GM12878 (cell line): Measurements from ENCODE around the gene CPEB1. TPM values are rescaled to one million over a fixed set of nuclear protein-coding genes. Genes with fewer than 3 reads are reported as not detected.

Source experiments
- ATAC-seq: fragments of 200-7000 bp; cut with Tn5 transposase; 3 replicates; pipeline ENCODE4 v1.9.1; 2020; ENCODE audit warnings: mild to moderate bottlenecking, moderate library complexity
- BruUV-seq: library from RNA; stranded (reverse); fragments of 400-500 nt; replicated peaks from 2 replicates; lab custom pipeline; 2021; lab: Mats Ljungman, UMichigan
- CTCF ChIA-PET: fragments of 300-600 bp; sonication (Branson Sonifier 250); formaldehyde crosslinking; extraction: SDS; loops from one replicate; lab custom pipeline; 2021; ENCODE audit warnings: inconsistent platforms; lab: Yijun Ruan, JAX
- POLR2A ChIA-PET: fragments of 350-600 bp; formaldehyde crosslinking; extraction: SDS; loops from one replicate; lab custom pipeline; 2021; ENCODE audit warnings: inconsistent platforms; lab: Charles Lee
- RAD21 ChIA-PET: fragments of 300-600 bp; sonication (Branson Sonifier 250); formaldehyde crosslinking; loops from one replicate; lab custom pipeline; 2023; ENCODE audit warnings: antibody characterized with exemption; ENCODE audit not compliant: unreplicated experiment; lab: Charles Lee
- SMC1A ChIA-PET: fragments of 300-600 bp; sonication (Branson Sonifier 250); formaldehyde crosslinking; loops from one replicate; lab custom pipeline; 2023; ENCODE audit not compliant: unreplicated experiment, uncharacterized antibody; lab: Charles Lee
- DNase-seq: peaks from one replicate; pipeline ENCODE4 v3.0.0-alpha.2; 2011; ENCODE audit warnings: low read depth, low spot score
- FAIRE-seq: peaks from 3 replicates; lab custom pipeline; 2011; peaks lifted over from hg19 to GRCh38; lab: Jason Lieb, UNC
- H2AFZ ChIP-seq: 2 replicates; pipeline ENCODE4 v1.6.0; 2011; ENCODE audit warnings: low read depth, low read length, control low read depth; ENCODE audit not compliant: control insufficient read depth
- H3K27ac ChIP-seq: 2 replicates; pipeline ENCODE4 v1.5.1; 2011; ENCODE audit warnings: control low read depth; ENCODE audit not compliant: control insufficient read depth, insufficient read depth
- H3K27me3 ChIP-seq, 2 experiments: replicated peaks in 1 of 2; 2 replicates each; pipeline versions ENCODE4 v1.6.0 to v1.6.1; 2011; ENCODE audit warnings: low read length in 1 of 2; ENCODE audit not compliant: control insufficient read depth in 2 of 2, insufficient read depth in 2 of 2
- H3K36me3 ChIP-seq, 2 experiments: 2 replicates each; pipeline ENCODE4 v1.5.1; 2011; ENCODE audit warnings: low read length in 1 of 2; ENCODE audit not compliant: control insufficient read depth in 2 of 2, insufficient read depth in 2 of 2
- H3K4me1 ChIP-seq: 2 replicates; pipeline ENCODE4 v1.6.1; 2011; ENCODE audit warnings: mild to moderate bottlenecking, low read length, moderate library complexity, mixed read lengths; ENCODE audit not compliant: control insufficient read depth, insufficient read depth
- H3K4me2 ChIP-seq: 2 replicates; pipeline ENCODE4 v1.6.0; 2011; ENCODE audit warnings: control low read depth; ENCODE audit not compliant: control insufficient read depth, insufficient read depth
- H3K4me3 ChIP-seq: fragments of 200-600 bp; sonication (generic); 2 replicates; pipeline ENCODE4 v1.5.1; 2016
- H3K79me2 ChIP-seq: 2 replicates; pipeline ENCODE4 v1.6.0; 2011; ENCODE audit warnings: low read length; ENCODE audit not compliant: control insufficient read depth, insufficient read depth
- H3K9ac ChIP-seq: 2 replicates; pipeline ENCODE4 v1.8.0; 2011; ENCODE audit warnings: low read length, control low read depth, mixed read lengths; ENCODE audit not compliant: control insufficient read depth, insufficient read depth
- H3K9me3 ChIP-seq: replicated peaks from 3 replicates; pipeline ENCODE4 v1.5.1; 2011; ENCODE audit warnings: mild to moderate bottlenecking, low read length; ENCODE audit not compliant: control insufficient read depth, insufficient read depth
- H4K20me1 ChIP-seq: 2 replicates; pipeline ENCODE4 v1.6.0; 2011; ENCODE audit not compliant: control insufficient read depth, insufficient read depth
- BRCA1 ChIP-seq: IDR thresholded peaks from 2 replicates; pipeline ENCODE4 v1.6.1; 2011; ENCODE audit warnings: low read depth, low read length, improper control_type of control experiment
- CHD4 ChIP-seq: fragments of 200-600 bp; sonication (generic); IDR thresholded peaks from 2 replicates; pipeline ENCODE4 v1.6.1; 2016; ENCODE audit warnings: mild to moderate bottlenecking
- CREM ChIP-seq: IDR thresholded peaks from 2 replicates; pipeline ENCODE4 v1.6.1; 2014; ENCODE audit warnings: antibody characterized with exemption, low read depth
- CTCF ChIP-seq, 3 experiments: IDR thresholded peaks in 2 of 3; conservative IDR thresholded peaks in 1 of 3; 2 replicates each; pipeline ENCODE4 v1.5.1; 2011; ENCODE audit warnings: low read depth in 3 of 3, low read length in 3 of 3, mild to moderate bottlenecking in 3 of 3, control low read depth in 2 of 3, moderate library complexity in 2 of 3, inconsistent platforms in 1 of 3, mixed read lengths in 1 of 3; ENCODE audit not compliant: control insufficient read depth in 2 of 3, insufficient read depth in 1 of 3; ENCODE audit errors: extremely low read depth in 1 of 3
- FOS ChIP-seq: IDR thresholded peaks from 3 replicates; pipeline ENCODE4 v1.6.1; 2011; ENCODE audit warnings: borderline replicate concordance; ENCODE audit not compliant: insufficient read length; ENCODE audit errors: extremely low read depth
- GATAD2B ChIP-seq: fragments of 450-650 bp; conservative IDR thresholded peaks from 2 replicates; pipeline ENCODE4 v1.6.1; 2017; ENCODE audit warnings: low read depth, mild to moderate bottlenecking, moderate library complexity
- RBBP5 ChIP-seq: fragments of 200-600 bp; sonication (generic); conservative IDR thresholded peaks from 2 replicates; pipeline ENCODE4 v1.6.1; 2016
- RELA ChIP-seq: fragments of 450-650 bp; IDR thresholded peaks from 2 replicates; pipeline ENCODE4 v1.8.0; 2014; ENCODE audit warnings: borderline replicate concordance; ENCODE audit not compliant: partially characterized antibody
- SMC3 ChIP-seq: IDR thresholded peaks from 2 replicates; pipeline ENCODE4 v1.6.1; 2011; ENCODE audit warnings: low read length, improper control_type of control experiment, borderline replicate concordance
- ZBTB33 ChIP-seq: fragments of 450-650 bp; IDR thresholded peaks from 2 replicates; pipeline ENCODE4 v1.6.1; 2017; ENCODE audit warnings: mild to moderate bottlenecking
- ZNF217 ChIP-seq: fragments of 450-650 bp; IDR thresholded peaks from 2 replicates; pipeline ENCODE4 v1.6.1; 2017; ENCODE audit warnings: antibody characterized with exemption, mild to moderate bottlenecking
- WGBS: methylation state at CpG from one replicate; pipeline ENCODE4 v1.1.6; 2016; ENCODE audit warnings: low lambda C conversion rate; ENCODE audit not compliant: insufficient replicate concordance, insufficient coverage; ENCODE audit errors: missing lambda C conversion rate; 5-methylcytosine and 5-hydroxymethylcytosine counted together
- in situ Hi-C: fragments of 300-500 bp; cut with MboI; formaldehyde crosslinking; loops from 9 replicates; pipeline ENCODE4 v1.14.3; 2018; ENCODE audit warnings: mixed read lengths
- intact Hi-C: fragments of 100-400 bp; cut with micrococcal nuclease; formaldehyde crosslinking; loops from one replicate; pipeline ENCODE4 v1.14.2; 2022; ENCODE audit not compliant: unreplicated experiment
- polyA plus RNA-seq, 11 experiments: library from polyadenylated mRNA; depleted of rRNA in 4 of 11; unstranded in 6 of 11; stranded (reverse) in 5 of 11; fragments of >200 nt; fragmentation: Nextera tagmentation in 4 of 11; fragmentation: Illumina TruSeq in 1 of 11; extraction: Ambion mirVana in 4 of 11; extraction: Trizol in 1 of 11; gene quantifications; 1 replicate in 1 of 11; 2 replicates in 10 of 11; pipeline versions ENCODE4 v1.2.1 to v1.2.3, GENCODE V29; 2011 to 2016; ENCODE audit warnings: inconsistent platforms in 2 of 11, missing spikeins in 2 of 11, low read depth in 1 of 11
- total RNA-seq, 4 experiments: library from RNA; depleted of rRNA in 3 of 4; stranded (reverse); fragments of >200 nt in 3 of 4; fragmentation: Illumina TruSeq in 1 of 4; extraction: Trizol in 1 of 4; gene quantifications; 2 replicates each; pipeline versions ENCODE4 v1.2.1 to v1.2.3, GENCODE V29; 2013 to 2021

Gene CPEB1
- total and polyA plus RNA-seq, 10 of the 15 experiments (the other 5 are each of a cell fraction or from before 2014, with no cell fraction given), result 0.05 to 1.1 (median 0.46) TPM

- Histone ChIP-seq H3K4me3 (no peak overlapping the region), H4K20me1 (no peaks in the 10 kb centered on the region), H3K9ac (no peak overlapping the region), H3K9me3 (no peaks in the 10 kb centered on the region), H3K36me3 (no peaks in the 10 kb centered on the region), H3K27me3 (no peaks in the 10 kb centered on the region), H3K79me2 (peaks cover 7% of the 10 kb centered on the region), H3K4me2 (no peak overlapping the region), H2AFZ (no peak overlapping the region), H3K27ac (no peak overlapping the region), H3K4me1 (peaks cover 5% of the 10 kb centered on the region)
- 44% methylated on average over 6 of the region's 6 CpGs for WGBS
- DNase-seq, result no peak
- ChIA-PET SMC1A (interaction anchor here (0.6 kb wide), 1 partner anchor 153 kb away, joined by 3 read pairs; no protein-coding TSS in a partner anchor), CTCF (no interaction called here), POLR2A (interaction anchor here (0.8 kb wide), 1 partner anchor 440 kb away, joined by 3 read pairs; the partner anchor contains the start of gene RAMAC), RAD21 (no interaction called here)
- no peak for FAIRE-seq
- in situ Hi-C loops (loop anchor here (10.0 kb wide), 5 partner anchors 191 to 1251 kb away; partner anchors contain the start of genes FSD2 and WHAMM), intact Hi-C loops (no loop called here)
- no TSS peak for BruUV-seq
- no peak for ATAC-seq
- no peak for TF ChIP-seq FOS
- TF ChIP-seq SMC3, result no peak
- TF ChIP-seq RBBP5, result no peak
- TF ChIP-seq CREM, result no peak
- TF ChIP-seq RELA, result no peak
- no peak for TF ChIP-seq ZBTB33
- TF ChIP-seq CTCF (IDR thresholded peaks at IDR 0.05 in 2 of 3, conservative IDR thresholded peaks at IDR 0.05 in 1 of 3; ENCODE audit: control insufficient read depth in 2 of 3, extremely low read depth in 1 of 3, insufficient read depth in 1 of 3, low read depth in 3 of 3, low read length in 3 of 3), result no peak
- TF ChIP-seq ZNF217, result no peak
- TF ChIP-seq CHD4, result no peak
- no peak for TF ChIP-seq GATAD2B
- no peak for TF ChIP-seq BRCA1
Observed at GRCh38 chr15:82545478-82545877, 101.7 kb downstream of the CPEB1 start.
